Right lobe of liver (tissue), 6 donors: ENCODE measurements around the gene TMEM236. TPM values are rescaled to one million over a fixed set of nuclear protein-coding genes. Genes with fewer than 3 reads are reported as not detected.

Source experiments
- ATAC-seq, 4 donors: fragments of 200-7000 bp; cut with Tn5 transposase; one replicate each; pipeline ENCODE4 v1.9.1; 2020; ENCODE audit warnings: mild to moderate bottlenecking in 4 of 4, moderate library complexity in 4 of 4
- DNase-seq, 3 donors: peaks; one replicate each; pipeline ENCODE4 v3.0.0-alpha.2; 2020
- H3K27ac ChIP-seq, 3 donors: fragments of 200-600 bp; one replicate each; pipeline ENCODE4 v1.8.0; 2022
- H3K27me3 ChIP-seq, 2 donors: fragments of 200-600 bp; one replicate each; pipeline ENCODE4 v1.8.0; 2022
- H3K36me3 ChIP-seq, 4 donors: fragments of 200-600 bp; sonication (generic) in 1 of 4; one replicate each; pipeline versions ENCODE4 v1.5.1 to v1.8.0; 2017 to 2022; ENCODE audit warnings: control low read depth in 1 of 4
- H3K4me1 ChIP-seq, 4 donors: fragments of 200-600 bp; sonication (generic) in 1 of 4; one replicate each; pipeline versions ENCODE4 v1.5.1 to v1.8.0; 2017 to 2022; ENCODE audit warnings: control low read depth in 1 of 4
- H3K4me3 ChIP-seq, 3 donors: fragments of 200-600 bp; one replicate each; pipeline ENCODE4 v1.8.0; 2022
- H3K9me3 ChIP-seq, 4 donors: fragments of 200-600 bp; sonication (generic) in 1 of 4; one replicate each; pipeline versions ENCODE4 v1.5.1 to v1.8.0; 2017 to 2022; ENCODE audit warnings: control low read depth in 1 of 4
- POLR2A ChIP-seq: fragments of 450-650 bp; IDR thresholded peaks from one replicate; pipeline ENCODE4 v1.6.1; 2017; ENCODE audit warnings: antibody characterized with exemption, mild to moderate bottlenecking
- WGBS: methylation state at CpG from one replicate; pipeline ENCODE4 v1.1.6; 2018; ENCODE audit warnings: low coverage, low lambda C conversion rate; ENCODE audit not compliant: insufficient coverage; ENCODE audit errors: missing lambda C conversion rate; 5-methylcytosine and 5-hydroxymethylcytosine counted together
- intact Hi-C, 2 donors: fragments of 100-400 bp; cut with DNase I; formaldehyde crosslinking; loops; one replicate each; pipeline versions ENCODE4 v1.11.2 to v1.14.1; 2022
- total RNA-seq, 6 experiments: library from RNA; depleted of rRNA in 2 of 6; stranded (reverse); fragments of >200 nt in 2 of 6; fragmentation: NEBNext Ultra II Directional in 3 of 6; extraction: Animal tissue kit (Norgen Biotek cat#: 25700) in 3 of 6; gene quantifications; one replicate each; pipeline versions ENCODE4 v1.1.0 to v1.2.4, GENCODE V29; 2016 to 2023
- TF ChIP-seq, protein P1 (sequence below), 4 donors: fragments of 200-600 bp in 3 of 4; fragments of 450-650 bp in 1 of 4; IDR thresholded peaks; one replicate each; pipeline versions ENCODE4 v1.5.1 to v1.8.0; 2016 to 2022; ENCODE audit warnings: antibody characterized with exemption in 4 of 4, mild to moderate bottlenecking in 2 of 4
- donor health status: DM: no; HTN: yes; CAD: no.
- donor health status: DM: no; HTN: no; CAD: no.
- donor health status: DM: no; HTN: no; CAD: no.
- donor health status: DM: no; HTN: yes; CAD: no.
- donor health status: DM: no; HTN: yes; CAD: no.

The TMEM236 gene
- total RNA-seq, 6 experiments from 2014 or later: 0.06 to 0.20 (median 0.13) TPM

DNA sequence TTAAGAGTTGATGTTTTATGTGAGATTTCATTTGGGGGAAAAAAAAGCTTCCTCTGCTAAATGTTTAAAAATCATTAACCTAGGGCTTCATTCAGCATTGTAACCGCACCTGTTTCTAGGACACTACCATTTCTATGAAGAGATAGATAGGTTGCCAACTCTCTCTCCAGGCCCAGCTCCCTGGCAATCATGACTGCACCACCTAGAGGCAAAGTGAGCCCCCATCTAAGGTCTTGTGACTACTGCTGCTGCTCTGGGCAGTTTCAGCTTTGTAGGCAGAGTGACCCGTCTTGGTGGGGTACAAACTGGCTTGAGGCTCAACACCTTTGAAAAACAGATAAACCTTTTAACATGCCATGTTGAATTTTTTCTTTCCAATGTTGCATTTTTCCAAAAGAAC, 29.9 kb downstream of the TMEM236 start:
- Histone ChIP-seq H3K4me3 (no peak overlapping the region), H3K9me3 (no peaks in the 10 kb centered on the region), H3K27me3 (no peaks in the 10 kb centered on the region), H3K27ac (no peak overlapping the region), H3K4me1 (no peaks in the 10 kb centered on the region), H3K36me3 (no peaks in the 10 kb centered on the region)
- ATAC-seq (peak in 1 of 4 donors; percentile 24), DNase-seq (no peak)
- WGBS: 55% methylated on average over 2 of the region's 2 CpGs
- TF ChIP-seq, protein P1, sequence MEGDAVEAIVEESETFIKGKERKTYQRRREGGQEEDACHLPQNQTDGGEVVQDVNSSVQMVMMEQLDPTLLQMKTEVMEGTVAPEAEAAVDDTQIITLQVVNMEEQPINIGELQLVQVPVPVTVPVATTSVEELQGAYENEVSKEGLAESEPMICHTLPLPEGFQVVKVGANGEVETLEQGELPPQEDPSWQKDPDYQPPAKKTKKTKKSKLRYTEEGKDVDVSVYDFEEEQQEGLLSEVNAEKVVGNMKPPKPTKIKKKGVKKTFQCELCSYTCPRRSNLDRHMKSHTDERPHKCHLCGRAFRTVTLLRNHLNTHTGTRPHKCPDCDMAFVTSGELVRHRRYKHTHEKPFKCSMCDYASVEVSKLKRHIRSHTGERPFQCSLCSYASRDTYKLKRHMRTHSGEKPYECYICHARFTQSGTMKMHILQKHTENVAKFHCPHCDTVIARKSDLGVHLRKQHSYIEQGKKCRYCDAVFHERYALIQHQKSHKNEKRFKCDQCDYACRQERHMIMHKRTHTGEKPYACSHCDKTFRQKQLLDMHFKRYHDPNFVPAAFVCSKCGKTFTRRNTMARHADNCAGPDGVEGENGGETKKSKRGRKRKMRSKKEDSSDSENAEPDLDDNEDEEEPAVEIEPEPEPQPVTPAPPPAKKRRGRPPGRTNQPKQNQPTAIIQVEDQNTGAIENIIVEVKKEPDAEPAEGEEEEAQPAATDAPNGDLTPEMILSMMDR (IDR thresholded peaks at IDR 0.05): no peak
- no peak for TF ChIP-seq POLR2A
- intact Hi-C loops: no loop called here

DNA sequence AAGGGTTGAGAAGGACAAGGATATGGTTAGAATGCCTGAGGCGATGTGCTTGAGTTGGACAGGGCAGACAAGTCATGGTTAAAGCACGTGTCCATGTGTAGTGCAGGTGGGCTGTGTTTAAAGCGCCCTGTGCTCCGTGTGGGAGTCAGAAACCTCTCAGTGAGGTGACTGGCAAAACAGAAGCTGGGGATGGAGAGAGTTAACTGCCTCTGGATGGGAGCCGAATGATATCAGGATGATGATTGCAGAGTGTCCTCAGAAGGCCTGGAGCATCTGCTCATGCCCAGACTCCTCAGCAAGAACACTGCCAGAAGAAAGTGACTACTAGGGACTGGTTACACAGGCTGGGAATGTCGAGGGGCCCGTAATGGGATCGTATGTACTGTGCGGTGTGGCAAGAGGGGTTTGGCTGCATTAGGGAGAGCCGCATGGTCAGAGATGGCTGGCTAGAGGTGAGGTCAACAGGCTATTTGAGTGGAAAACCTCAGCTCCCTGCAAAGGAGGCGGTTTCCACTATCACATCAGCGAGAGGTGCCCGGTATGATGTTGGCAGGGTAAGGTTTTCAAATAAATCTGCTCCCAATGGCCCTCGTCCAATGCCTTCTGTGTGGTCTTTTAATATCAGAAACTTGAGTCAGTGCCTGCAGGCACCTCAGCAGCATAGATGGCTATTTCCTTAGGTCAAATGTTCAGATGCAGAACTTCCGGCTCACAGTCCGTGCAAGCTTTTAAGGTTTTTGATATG, 31.1 kb downstream of the TMEM236 start:
- Histone ChIP-seq H3K36me3 (no peaks in the 10 kb centered on the region), H3K27ac (no peak overlapping the region), H3K27me3 (no peaks in the 10 kb centered on the region), H3K9me3 (no peaks in the 10 kb centered on the region), H3K4me1 (no peaks in the 10 kb centered on the region), H3K4me3 (no peak overlapping the region)
- 62% methylated on average over 10 of the region's 16 CpGs for WGBS
- TF ChIP-seq, protein P1 (IDR thresholded peaks at IDR 0.05): no peak
- TF ChIP-seq POLR2A: no peak
- peak; percentile 28 to 57 (median 37) for ATAC-seq
- DNase-seq: no peak
- intact Hi-C loops: no loop called here

GRCh38 chr10:17783751-17784150, 31.8 kb downstream of the TMEM236 start:
- H3K4me3 ChIP-seq: no peak overlapping the region
- H3K4me1 ChIP-seq: no peaks in the 10 kb centered on the region
- no peaks in the 10 kb centered on the region for H3K9me3 ChIP-seq
- WGBS: 41% methylated on average over 1 of the region's 1 CpG
- no peaks in the 10 kb centered on the region for H3K36me3 ChIP-seq
- DNase-seq (no peak), ATAC-seq (no peak)
- TF ChIP-seq, protein P1 (IDR thresholded peaks at IDR 0.05): no peak
- TF ChIP-seq POLR2A: no peak
- intact Hi-C loops: no loop called here
- no peak overlapping the region for H3K27ac ChIP-seq
- H3K27me3 ChIP-seq: no peaks in the 10 kb centered on the region

GRCh38 chr10:17784688-17785087, 32.7 kb downstream of the TMEM236 start:
- Histone ChIP-seq H3K9me3 (no peaks in the 10 kb centered on the region), H3K4me3 (no peak overlapping the region), H3K4me1 (no peaks in the 10 kb centered on the region), H3K27ac (peak overlapping the region in 1 of 3 donors; percentile 22), H3K27me3 (peaks cover 0 to 5% of the 10 kb centered on the region in 2 donors), H3K36me3 (no peaks in the 10 kb centered on the region)
- intact Hi-C loops: no loop called here
- DNase-seq: no peak
- no peak for TF ChIP-seq POLR2A
- TF ChIP-seq, protein P1 (IDR thresholded peaks at IDR 0.05): no peak
- 41% methylated on average over 3 of the region's 3 CpGs for WGBS
- ATAC-seq: peak in 3 of 4 donors; percentile 31 to 38 (median 34)
